HFFc6 (cell line): ENCODE data around the gene NPY. TPM values are rescaled to one million over a fixed set of nuclear protein-coding genes. Genes with fewer than 3 reads are reported as not detected.

Source experiments
- DNase-seq: peaks from one replicate; pipeline ENCODE4 v3.0.0-alpha.2; 2018
- H3K27ac Mint-ChIP-seq: 2 replicates; pipeline ENCODE4 v1.8.0; 2020; ENCODE audit warnings: mild to moderate bottlenecking, mixed read lengths
- H3K27me3 Mint-ChIP-seq: 2 replicates; pipeline ENCODE4 v1.8.0; 2021; ENCODE audit warnings: mild to moderate bottlenecking, moderate library complexity, mixed read lengths; ENCODE audit not compliant: insufficient read depth
- H3K36me3 Mint-ChIP-seq: 2 replicates; pipeline ENCODE4 v1.8.0; 2021; ENCODE audit warnings: low read depth, mixed read lengths
- H3K4me1 Mint-ChIP-seq: 2 replicates; pipeline ENCODE4 v1.8.0; 2020; ENCODE audit warnings: low read depth, mixed read lengths
- H3K4me3 Mint-ChIP-seq: 2 replicates; pipeline ENCODE4 v1.8.0; 2020; ENCODE audit warnings: mild to moderate bottlenecking, moderate library complexity, mixed read lengths
- H3K9me3 Mint-ChIP-seq: 2 replicates; pipeline ENCODE4 v1.8.0; 2020; ENCODE audit warnings: mild to moderate bottlenecking, mixed read lengths
- total RNA-seq, 6 experiments: library from RNA; stranded (reverse); fragmentation: NEBNext Ultra II Directional; extraction: Animal tissue kit (Norgen Biotek cat#: 25700); gene quantifications; 2 replicates in 1 of 6; 3 replicates in 5 of 6; pipeline ENCODE4 v1.2.3, GENCODE V29; 2021
- TF ChIP-seq, protein P1 (sequence below): fragments of 200-600 bp; sonication (generic); IDR thresholded peaks from 2 replicates; pipeline ENCODE4 v1.5.0; 2021; ENCODE audit warnings: antibody characterized with exemption, mild to moderate bottlenecking

NPY gene
- total RNA-seq, 6 experiments from 2014 or later, result not detected

GRCh38 chr7:24336461-24336860 lies 52.5 kb downstream of the NPY start:
- H3K27me3 Mint-ChIP-seq, result no peaks in the 10 kb centered on the region
- no peaks in the 10 kb centered on the region for H3K4me1 Mint-ChIP-seq
- no peak overlapping the region for H3K27ac Mint-ChIP-seq
- H3K4me3 Mint-ChIP-seq, result no peak overlapping the region
- TF ChIP-seq, protein P1, sequence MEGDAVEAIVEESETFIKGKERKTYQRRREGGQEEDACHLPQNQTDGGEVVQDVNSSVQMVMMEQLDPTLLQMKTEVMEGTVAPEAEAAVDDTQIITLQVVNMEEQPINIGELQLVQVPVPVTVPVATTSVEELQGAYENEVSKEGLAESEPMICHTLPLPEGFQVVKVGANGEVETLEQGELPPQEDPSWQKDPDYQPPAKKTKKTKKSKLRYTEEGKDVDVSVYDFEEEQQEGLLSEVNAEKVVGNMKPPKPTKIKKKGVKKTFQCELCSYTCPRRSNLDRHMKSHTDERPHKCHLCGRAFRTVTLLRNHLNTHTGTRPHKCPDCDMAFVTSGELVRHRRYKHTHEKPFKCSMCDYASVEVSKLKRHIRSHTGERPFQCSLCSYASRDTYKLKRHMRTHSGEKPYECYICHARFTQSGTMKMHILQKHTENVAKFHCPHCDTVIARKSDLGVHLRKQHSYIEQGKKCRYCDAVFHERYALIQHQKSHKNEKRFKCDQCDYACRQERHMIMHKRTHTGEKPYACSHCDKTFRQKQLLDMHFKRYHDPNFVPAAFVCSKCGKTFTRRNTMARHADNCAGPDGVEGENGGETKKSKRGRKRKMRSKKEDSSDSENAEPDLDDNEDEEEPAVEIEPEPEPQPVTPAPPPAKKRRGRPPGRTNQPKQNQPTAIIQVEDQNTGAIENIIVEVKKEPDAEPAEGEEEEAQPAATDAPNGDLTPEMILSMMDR, result no peak
- H3K9me3 Mint-ChIP-seq, result peaks cover 9% of the 10 kb centered on the region
- no peak for DNase-seq
- H3K36me3 Mint-ChIP-seq, result no peaks in the 10 kb centered on the region

GRCh38 chr7:24337180-24337579 lies 53.2 kb downstream of the NPY start:
- Mint-ChIP-seq H3K4me3 (no peak overlapping the region), H3K27ac (no peak overlapping the region), H3K36me3 (no peaks in the 10 kb centered on the region), H3K9me3 (peaks cover 9% of the 10 kb centered on the region), H3K4me1 (no peaks in the 10 kb centered on the region), H3K27me3 (no peaks in the 10 kb centered on the region)
- no peak for DNase-seq
- TF ChIP-seq, protein P1, result no peak

DNA sequence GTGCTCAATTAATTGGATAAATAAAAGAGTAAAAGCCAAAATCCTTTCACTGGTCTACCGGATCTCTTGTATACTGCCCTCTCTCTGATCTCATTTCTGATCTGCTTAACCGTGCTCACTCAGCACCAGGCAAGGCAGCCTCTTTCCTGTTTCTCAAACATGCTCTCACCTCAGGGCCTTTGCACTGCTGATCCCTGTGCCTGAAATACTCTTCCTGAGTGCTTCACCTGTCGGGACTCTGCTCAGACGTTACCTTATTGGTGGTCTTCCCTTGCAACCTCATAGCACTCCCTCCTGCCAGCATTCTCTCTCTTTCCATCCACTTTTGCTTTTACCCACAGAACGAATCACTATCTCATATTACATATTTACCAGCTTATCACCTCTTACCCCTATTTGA lies 55.6 kb downstream of the NPY start:
- DNase-seq, result no peak
- no peaks in the 10 kb centered on the region for H3K4me1 Mint-ChIP-seq
- TF ChIP-seq, protein P1, result no peak
- no peak overlapping the region for H3K27ac Mint-ChIP-seq
- no peaks in the 10 kb centered on the region; the same call in 1 of the 2 replicates for H3K9me3 Mint-ChIP-seq
- no peaks in the 10 kb centered on the region for H3K36me3 Mint-ChIP-seq
- H3K27me3 Mint-ChIP-seq, result no peaks in the 10 kb centered on the region
- no peak overlapping the region for H3K4me3 Mint-ChIP-seq

GRCh38 chr7:24340727-24341126 lies 56.7 kb downstream of the NPY start:
- DNase-seq, result no peak
- no peaks in the 10 kb centered on the region for H3K27me3 Mint-ChIP-seq
- no peak overlapping the region for H3K4me3 Mint-ChIP-seq

More at GRCh38 chr7:24340727-24341126, 56.7 kb downstream of the NPY start:
- Mint-ChIP-seq H3K36me3 (no peaks in the 10 kb centered on the region), H3K27ac (no peak overlapping the region), H3K9me3 (no peaks in the 10 kb centered on the region), H3K4me1 (no peaks in the 10 kb centered on the region)
- TF ChIP-seq, protein P1, result no peak
